Gastroesophageal sphincter (tissue), 3 donors: ENCODE results near the gene VAV2.

Experiments used
- CTCF ChIP-seq, 4 experiments: fragments of 200-600 bp in 2 of 4; fragments of 450-650 bp in 2 of 4; sonication (generic) in 1 of 4; IDR thresholded peaks; one replicate each; pipeline ENCODE4 v1.5.1; 2017 to 2019; ENCODE audit warnings: antibody characterized with exemption in 4 of 4, mild to moderate bottlenecking in 2 of 4, moderate library complexity in 2 of 4
- POLR2A ChIP-seq, 2 donors: fragments of 450-650 bp; IDR thresholded peaks; one replicate each; pipeline ENCODE4 v1.6.1; 2017; ENCODE audit warnings: antibody characterized with exemption in 2 of 2, mild to moderate bottlenecking in 2 of 2, moderate library complexity in 1 of 2
- POLR2AphosphoS5 ChIP-seq: sonication (generic); formaldehyde crosslinking; IDR thresholded peaks from one replicate; pipeline ENCODE4 v1.6.1; 2017; ENCODE audit warnings: antibody characterized with exemption

DNA sequence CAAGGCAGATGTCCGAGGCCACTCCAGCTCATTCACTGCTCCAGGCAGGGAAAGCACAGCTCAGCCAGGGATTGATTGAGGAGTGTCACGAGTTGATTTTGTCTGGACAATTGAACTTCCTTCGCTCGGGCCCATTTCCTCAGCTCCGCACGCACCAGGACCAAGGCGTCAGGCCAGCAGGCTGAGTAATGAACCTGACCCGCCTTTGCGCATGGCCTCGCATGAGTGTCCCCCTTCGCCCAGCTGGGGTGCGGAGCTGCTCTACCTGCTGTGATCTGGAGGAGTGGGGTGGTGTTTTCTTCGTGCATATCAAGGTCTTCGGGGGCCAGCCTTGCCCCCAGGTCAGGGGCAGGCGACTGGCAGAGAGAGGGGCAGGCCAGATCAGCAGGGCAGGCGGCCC, 44.0 kb downstream of the VAV2 start:
- no peak for TF ChIP-seq CTCF (IDR thresholded peaks at IDR 0.05)
- TF ChIP-seq POLR2A (IDR thresholded peaks at IDR 0.05): no peak
- no peak for TF ChIP-seq POLR2AphosphoS5
